Activated gamma-delta T cell treated with anti-CD3 and anti-CD28 coated beads, Interleukin-2, amount 50 U/mL, for 16 hours (primary cell): ENCODE results near the gene BACH1.

Experiments
- DNase-seq: peaks from one replicate; pipeline ENCODE4 v3.0.0-alpha.2; 2020; ENCODE audit warnings: low read depth

BACH1 gene

DNA sequence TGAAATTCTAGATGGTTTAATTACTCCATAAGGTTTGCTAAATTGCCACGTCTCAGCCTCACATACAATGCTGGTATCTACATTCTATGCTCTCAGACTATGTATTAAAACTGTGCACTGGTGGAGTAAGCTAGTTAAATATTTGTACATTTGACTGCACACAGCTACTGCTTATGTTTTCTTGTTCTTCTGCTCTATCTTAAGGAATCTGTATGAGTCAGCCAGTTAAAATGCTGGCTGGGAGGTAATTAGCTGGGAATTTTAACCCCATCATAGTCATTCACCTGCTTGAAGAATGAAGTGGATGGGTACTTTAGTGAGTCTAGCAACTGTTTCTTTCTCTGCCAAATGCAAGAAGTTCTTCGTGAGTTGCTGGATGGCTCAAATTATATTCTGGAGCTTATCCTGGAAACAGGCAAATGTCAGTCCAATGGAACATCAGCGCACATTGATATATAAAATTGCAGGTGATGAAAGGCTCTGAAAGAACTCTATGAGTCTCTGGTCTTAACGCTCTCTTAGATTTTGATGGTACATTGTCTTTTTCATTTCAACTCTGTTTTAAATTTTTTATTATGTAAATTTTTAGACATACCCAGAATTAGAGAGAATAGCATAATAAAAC is 83.4 kb downstream of the BACH1 start:
- no peak for DNase-seq

DNA sequence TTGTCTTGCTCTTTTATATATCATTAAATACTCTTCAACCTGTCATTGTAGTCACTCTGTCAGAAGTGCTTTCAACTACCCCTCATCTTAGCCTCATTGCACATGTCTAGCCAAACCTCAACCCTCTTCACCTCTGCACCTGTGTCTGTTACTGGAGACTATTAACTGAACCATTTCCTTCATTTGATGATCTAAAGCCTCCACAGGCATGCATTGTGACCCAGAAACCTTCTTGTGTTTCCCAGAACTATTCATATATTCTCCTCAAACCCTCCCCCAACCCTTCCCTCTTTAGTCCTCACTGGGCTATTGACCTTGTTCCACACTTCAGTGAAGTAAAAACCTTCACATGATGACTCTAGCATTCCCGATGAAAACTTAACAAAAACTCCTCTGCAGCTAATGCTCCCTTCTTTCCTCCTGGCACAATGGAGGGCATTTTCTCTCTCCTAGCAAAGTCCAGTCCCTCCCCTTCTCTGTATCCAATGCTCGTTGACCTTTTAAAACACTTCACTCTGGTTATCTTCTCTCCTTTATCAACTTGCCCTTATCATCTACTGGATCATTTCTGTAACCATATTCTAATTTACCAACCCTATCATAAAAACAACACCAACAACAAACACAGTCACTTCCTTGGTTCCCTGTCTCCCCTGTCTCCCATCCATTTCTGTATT is 86.1 kb downstream of the BACH1 start:
- DNase-seq: no peak

DNA sequence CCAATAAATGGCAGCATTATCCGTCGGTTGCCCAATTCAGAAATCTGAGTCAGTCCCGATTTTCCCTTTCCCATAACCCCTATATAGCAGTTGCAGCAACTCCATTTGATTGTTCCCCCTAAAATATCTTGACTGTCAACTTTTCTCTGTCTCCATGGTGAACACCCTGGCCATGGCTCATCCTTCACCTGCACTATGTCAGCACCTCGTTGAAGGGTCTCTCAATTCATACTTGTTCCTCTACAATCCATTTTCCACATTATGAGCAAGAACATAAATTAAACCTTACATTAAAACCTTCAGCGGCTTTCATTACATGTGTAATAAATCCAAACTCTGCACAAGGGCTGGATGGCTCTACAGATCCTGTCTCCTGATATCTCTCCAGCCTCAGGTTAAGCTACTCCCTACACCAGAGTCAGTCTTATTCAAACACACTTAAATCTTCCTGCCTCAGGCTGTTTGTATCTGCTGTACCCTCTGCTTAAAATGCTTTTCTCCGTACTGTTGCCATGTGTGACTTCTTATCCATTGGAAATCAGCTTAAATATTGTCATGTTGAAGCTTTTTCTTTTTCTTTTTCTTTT is 87.3 kb downstream of the BACH1 start:
- DNase-seq: no peak

DNA sequence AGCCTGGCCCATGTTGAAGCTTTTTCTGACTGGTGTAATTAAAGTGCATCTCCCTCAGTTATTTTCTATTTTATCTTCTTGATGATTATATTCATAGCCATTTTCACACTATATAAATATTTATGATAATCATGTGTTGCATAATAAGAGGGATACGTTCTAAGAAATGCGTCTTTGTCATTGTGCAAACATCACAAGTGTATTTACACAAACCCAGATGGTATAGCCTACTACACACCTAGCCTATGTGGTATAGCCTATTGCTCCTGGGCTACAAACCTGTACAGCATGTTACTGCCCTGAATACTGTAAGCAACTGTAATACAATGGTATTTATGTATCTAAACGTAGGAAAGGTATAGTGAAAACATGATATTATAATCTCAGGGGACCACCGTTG is 88.1 kb downstream of the BACH1 start:
- DNase-seq: no peak

DNA sequence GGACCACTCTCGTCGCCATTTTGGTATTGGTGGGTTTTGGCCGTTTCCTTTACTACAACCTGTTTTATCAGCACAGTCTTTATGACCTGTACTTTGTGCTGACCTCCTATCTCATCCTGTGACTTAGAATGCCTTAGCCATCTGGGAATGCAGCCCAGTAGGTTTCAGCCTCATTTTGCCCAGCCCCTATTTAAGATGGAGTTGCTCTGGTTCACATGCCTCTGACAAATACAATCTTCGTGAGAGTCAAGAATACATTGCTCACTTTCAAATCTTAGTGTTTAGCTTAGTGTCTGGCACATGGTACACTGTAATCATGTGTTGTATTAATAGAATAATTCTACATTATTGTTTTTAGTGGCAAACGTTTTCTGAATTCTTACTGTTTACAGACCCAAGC is 88.9 kb downstream of the BACH1 start:
- no peak for DNase-seq

DNA sequence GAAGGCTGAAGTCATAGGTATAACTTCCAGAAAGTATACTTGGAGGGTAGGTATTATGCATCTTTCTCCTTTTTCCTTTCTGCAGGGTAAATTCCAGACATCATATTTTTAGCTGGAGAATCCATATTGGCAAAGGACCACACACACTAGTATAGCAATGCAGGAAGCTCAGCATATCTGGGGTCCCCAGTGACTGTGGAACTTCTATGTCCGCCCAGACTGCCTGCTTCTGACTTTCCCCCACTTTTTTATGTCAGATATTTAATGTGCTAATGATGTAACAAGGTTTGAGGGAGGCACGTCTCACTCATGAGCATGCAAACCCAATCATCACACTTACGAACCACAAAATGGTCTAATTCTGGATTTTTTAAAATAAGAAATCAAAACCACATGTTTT is 90.4 kb downstream of the BACH1 start:
- no peak for DNase-seq

DNA sequence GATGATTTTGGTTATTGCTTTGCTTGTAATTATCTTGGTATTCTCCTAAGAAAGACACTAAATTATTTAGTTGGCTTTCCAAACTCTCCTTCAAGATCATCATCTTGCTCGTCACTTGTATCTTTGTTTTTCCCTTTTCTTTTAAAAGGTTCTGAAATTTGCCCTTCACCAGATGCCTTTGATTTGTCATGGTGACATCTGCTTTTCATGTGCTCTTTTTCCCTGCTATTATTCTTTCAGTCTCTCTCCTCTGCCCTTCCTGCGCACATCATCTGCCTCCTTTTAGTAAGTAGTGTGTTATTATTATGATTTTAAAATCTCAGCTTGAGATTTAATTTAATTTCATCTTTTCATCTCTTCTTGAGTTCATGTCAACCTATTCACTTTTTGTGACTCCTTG is 92.1 kb downstream of the BACH1 start:
- no peak for DNase-seq

DNA sequence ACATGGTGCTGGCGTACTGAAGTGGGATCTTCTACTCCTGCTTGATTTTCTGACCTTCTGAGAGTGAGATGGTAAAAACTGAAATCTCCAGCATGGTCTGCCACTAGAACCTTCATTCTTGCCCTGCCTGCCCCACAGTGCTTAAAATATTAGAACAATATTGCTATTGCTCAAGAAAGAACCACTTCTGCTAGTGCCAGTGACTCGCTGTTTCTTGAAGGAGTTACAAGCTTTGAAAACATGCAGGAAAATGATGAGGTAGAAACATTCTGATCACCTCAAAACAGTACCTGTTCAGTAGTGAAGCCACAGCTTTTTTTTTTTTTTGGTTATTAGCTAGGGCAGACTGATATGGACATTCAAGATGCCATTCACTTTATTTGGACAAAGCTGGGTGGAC is 95.3 kb downstream of the BACH1 start:
- DNase-seq: no peak
